Measurements from ENCODE around the gene PLA2G4E. TPM values are rescaled to one million over a fixed set of nuclear protein-coding genes. Genes with fewer than 3 reads are reported as not detected.

The PLA2G4E gene
- total RNA-seq, 1 donor from 2014 or later = not detected

DNA sequence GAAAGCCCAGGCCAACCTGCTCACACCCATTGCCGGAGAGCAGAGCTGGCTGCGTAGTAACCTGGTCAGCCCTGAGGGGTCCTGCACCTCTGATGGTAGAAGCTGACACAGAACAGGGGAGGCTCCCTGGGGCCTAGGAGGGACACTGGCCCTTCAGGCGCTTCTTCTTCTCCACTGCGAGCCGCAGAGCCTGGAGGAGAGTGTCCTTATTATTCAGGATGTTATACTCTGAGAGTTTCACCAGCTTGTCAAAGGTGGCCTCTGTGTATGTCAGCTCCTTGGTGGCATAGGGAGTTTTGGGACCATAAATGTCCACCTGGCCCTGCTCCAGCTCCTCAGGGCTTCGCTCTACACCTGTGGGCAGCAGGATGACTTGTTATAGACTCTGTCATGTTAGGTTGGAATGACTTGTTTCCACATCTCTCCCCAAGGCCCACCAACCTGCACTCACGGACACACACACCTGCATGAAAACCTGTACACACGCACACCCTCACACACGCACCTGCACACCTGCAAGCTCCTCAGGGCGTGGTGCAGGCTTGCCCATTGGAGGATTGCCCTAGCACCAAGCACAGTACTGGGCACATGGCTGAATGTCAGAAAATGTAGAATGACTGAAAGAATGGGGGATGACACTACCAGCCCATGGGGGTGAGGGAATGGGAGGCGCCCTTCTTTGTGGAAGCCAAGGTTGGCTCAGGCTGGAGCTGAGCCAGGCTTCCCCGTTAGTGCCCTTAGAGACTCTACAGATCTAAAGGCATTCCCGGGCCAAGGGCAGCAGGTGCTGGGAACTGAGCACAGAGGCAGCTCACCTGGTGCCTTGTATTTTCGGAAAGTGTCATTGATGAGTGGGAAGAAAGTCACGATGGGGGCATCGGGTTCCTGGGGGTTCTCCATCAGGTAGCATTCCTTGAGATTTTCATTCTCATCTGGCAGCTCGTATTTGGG is 36.9 kb downstream of the PLA2G4E start:
- TF ChIP-seq, protein P1, sequence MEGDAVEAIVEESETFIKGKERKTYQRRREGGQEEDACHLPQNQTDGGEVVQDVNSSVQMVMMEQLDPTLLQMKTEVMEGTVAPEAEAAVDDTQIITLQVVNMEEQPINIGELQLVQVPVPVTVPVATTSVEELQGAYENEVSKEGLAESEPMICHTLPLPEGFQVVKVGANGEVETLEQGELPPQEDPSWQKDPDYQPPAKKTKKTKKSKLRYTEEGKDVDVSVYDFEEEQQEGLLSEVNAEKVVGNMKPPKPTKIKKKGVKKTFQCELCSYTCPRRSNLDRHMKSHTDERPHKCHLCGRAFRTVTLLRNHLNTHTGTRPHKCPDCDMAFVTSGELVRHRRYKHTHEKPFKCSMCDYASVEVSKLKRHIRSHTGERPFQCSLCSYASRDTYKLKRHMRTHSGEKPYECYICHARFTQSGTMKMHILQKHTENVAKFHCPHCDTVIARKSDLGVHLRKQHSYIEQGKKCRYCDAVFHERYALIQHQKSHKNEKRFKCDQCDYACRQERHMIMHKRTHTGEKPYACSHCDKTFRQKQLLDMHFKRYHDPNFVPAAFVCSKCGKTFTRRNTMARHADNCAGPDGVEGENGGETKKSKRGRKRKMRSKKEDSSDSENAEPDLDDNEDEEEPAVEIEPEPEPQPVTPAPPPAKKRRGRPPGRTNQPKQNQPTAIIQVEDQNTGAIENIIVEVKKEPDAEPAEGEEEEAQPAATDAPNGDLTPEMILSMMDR (conservative IDR thresholded peaks at IDR 0.05; ENCODE audit: low read depth, low read length) = no peak
- H3K4me3 ChIP-seq (ENCODE audit: low read depth, low read length) = no peak overlapping the region
- DNase-seq (ENCODE audit: low read depth) = no peak

DNA sequence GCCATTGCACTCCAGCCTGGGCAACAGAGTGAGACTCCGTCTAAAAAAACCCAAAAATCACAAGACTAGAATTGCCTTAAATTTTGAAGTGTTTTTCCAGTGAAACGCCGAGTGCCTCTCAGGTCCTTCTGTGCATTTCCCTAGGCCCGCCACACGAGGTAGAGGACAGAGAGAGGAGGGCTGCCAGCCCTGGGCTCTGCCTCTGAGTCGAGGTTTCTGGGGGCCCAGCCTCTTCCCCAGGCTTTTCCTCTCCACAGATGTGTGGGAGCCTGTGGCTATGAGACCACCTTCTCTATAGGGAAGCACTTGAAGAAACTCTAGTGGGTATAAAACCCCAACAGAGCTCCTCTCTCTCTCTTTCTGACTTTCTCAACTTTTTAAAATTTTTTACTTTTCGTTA is 37.6 kb downstream of the PLA2G4E start:
- TF ChIP-seq, protein P1 (conservative IDR thresholded peaks at IDR 0.05; ENCODE audit: low read depth, low read length) = no peak
- no peak overlapping the region for H3K4me3 ChIP-seq (ENCODE audit: low read depth, low read length)
- no peak for DNase-seq (ENCODE audit: low read depth)

- no peak overlapping the region for H3K4me3 ChIP-seq (ENCODE audit: low read depth, low read length)
- TF ChIP-seq, protein P1 (conservative IDR thresholded peaks at IDR 0.05; ENCODE audit: low read depth, low read length) = no peak
- DNase-seq (ENCODE audit: low read depth) = no peak
Observed at GRCh38 chr15:41982133-41982930, 38.5 kb downstream of the PLA2G4E start.

DNA sequence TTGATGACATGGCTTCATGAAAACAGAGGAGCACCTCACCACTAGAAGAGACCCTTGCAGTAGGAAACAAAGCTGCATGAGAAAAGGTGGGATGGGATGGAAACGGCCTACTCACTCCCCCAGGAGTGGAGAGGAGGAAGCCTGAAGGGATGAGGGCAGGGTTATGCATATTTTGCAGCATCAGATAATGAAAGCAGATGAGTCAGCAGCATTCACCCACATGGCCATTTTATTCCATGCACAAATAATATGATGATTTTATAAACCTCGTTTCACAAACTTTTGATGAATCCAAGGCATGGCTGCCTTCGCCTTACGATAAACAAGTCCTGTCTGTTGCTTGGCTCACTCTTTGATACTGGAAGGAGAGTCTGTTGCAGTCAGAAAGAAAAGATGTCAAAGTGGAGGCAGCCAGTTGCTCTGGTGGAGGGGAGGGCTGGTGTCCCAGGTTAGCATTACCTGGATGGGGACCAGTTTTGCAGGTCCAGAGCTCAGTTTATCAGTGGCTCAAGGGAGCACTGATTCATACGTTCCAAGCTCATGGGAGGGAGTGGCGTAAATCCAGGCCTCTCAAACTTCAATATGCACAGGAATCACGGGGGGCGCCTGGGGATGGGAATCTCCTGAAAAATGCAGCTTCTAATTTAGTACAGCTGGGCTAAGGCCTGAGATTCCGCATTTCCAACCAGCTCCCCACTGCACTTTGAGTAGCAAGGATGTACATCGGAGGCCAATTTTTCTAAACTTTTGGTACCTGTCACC is 39.3 kb downstream of the PLA2G4E start:
- no peak for DNase-seq (ENCODE audit: low read depth)
- H3K4me3 ChIP-seq (ENCODE audit: low read depth, low read length) = no peak overlapping the region
- TF ChIP-seq, protein P1 (conservative IDR thresholded peaks at IDR 0.05; ENCODE audit: low read depth, low read length) = no peak

DNA sequence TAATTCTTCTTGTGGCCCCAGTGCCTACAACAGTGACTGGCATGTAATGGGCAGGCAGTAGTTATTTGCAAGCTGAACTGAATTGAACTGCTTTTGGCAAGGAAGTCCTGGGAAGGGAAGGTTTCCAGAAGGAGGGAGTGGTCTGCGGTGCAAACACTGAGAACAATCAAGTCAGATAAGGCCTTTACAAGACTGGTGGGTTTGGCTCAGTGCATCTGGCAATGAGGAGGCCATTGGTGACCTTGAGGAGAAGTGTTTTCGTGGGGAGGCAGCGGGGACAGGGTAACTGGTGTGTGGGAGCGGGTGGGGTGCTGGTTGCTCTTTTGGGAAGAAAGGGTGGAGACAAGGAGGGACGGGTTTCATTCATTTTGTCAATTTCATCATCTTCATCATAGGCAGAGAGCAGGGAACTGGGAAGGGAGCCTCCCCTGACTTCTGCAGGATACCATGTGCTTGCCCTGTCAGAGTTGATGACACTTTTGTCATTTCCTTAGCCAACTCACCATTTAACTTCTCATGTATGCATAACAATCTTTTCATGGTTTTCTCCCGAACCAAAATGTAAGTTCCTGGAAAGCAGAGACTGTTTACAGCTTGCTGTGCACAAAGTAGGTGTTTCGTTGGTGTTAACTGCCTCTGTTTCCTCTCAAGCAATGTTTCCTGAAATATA is 40.1 kb downstream of the PLA2G4E start:
- TF ChIP-seq, protein P1 (conservative IDR thresholded peaks at IDR 0.05; ENCODE audit: low read depth, low read length) = no peak
- no peak overlapping the region for H3K4me3 ChIP-seq (ENCODE audit: low read depth, low read length)
- DNase-seq (ENCODE audit: low read depth) = no peak

All from epithelial cell of proximal tubule (primary cell).